ENCODE data around the gene RPS6KB1.
"Not testable (repeated sequence)": the region's sequence is repeated elsewhere in the genome, so short reads cannot be mapped to it uniquely, and the experiment has no call there.

Gene RPS6KB1

GRCh38 chr17:59947310-59947709, 54.4 kb downstream of the RPS6KB1 start:
- DNase-seq: not testable (repeated sequence)

- no peak for DNase-seq
Observed at GRCh38 chr17:59950049-59950448, 57.1 kb downstream of the RPS6KB1 start.

GRCh38 chr17:59954856-59955255, 61.9 kb downstream of the RPS6KB1 start:
- DNase-seq: no peak

- not testable (repeated sequence) for DNase-seq
Observed at GRCh38 chr17:59959574-59959973, 66.7 kb downstream of the RPS6KB1 start.

- DNase-seq: no peak
Observed at GRCh38 chr17:59962739-59963318, 69.9 kb downstream of the RPS6KB1 start.

- DNase-seq: peak; percentile 48
Observed at GRCh38 chr17:59963738-59964481, 71.0 kb downstream of the RPS6KB1 start.

GRCh38 chr17:59964482-59965328, 71.8 kb downstream of the RPS6KB1 start, which contains the start of gene RNFT1:
TSS of gene RNFT1 (minus strand) at chr17:59964740. CDS start at chr17:59964663, 77 bp downstream.
- DNase-seq: peak; percentile 70

- DNase-seq: not testable (repeated sequence)
Observed at GRCh38 chr17:59971771-59972170, 78.8 kb downstream of the RPS6KB1 start.

- DNase-seq: no peak
Observed at GRCh38 chr17:59972778-59973177, 79.9 kb downstream of the RPS6KB1 start.

GRCh38 chr17:59973483-59973882, 80.6 kb downstream of the RPS6KB1 start:
- DNase-seq: not testable (repeated sequence)

- DNase-seq: not testable (repeated sequence)
Observed at GRCh38 chr17:59975166-59975565, 82.2 kb downstream of the RPS6KB1 start.

- DNase-seq: not testable (repeated sequence)
Observed at GRCh38 chr17:59996608-59997007, 103.7 kb downstream of the RPS6KB1 start.
